Panc1 (cell line): Measurements from ENCODE around the gene BCAM.

Experiments used
- CTCF ChIP-seq: fragments of 450-650 bp; IDR thresholded peaks from 2 replicates; pipeline ENCODE4 v1.5.1; 2017; ENCODE audit warnings: mild to moderate bottlenecking
- POLR2AphosphoS5 ChIP-seq: IDR thresholded peaks from 2 replicates; pipeline ENCODE4 v1.6.1; 2012; ENCODE audit warnings: mild to moderate bottlenecking, low read depth, low read length, moderate library complexity
- REST ChIP-seq, 2 experiments: IDR thresholded peaks; 2 replicates each; pipeline ENCODE4 v1.6.1; 2011 to 2012; ENCODE audit warnings: low read depth in 2 of 2, control low read depth in 1 of 2, low read length in 1 of 2, mild to moderate bottlenecking in 1 of 2, moderate library complexity in 1 of 2; ENCODE audit not compliant: insufficient read depth in 1 of 2
- SIN3A ChIP-seq: IDR thresholded peaks from 2 replicates; pipeline ENCODE4 v1.6.1; 2012; ENCODE audit warnings: low read depth, mild to moderate bottlenecking, low read length, moderate library complexity, borderline replicate concordance; ENCODE audit not compliant: insufficient read depth
- TCF7L2 ChIP-seq: IDR thresholded peaks from 2 replicates; pipeline ENCODE4 v1.6.1; 2011; ENCODE audit warnings: mild to moderate bottlenecking, low read depth, low read length, inconsistent platforms

GRCh38 chr19:44816301-44816700, 7.4 kb downstream of the BCAM start:
- TF ChIP-seq CTCF (no peak), SIN3A (no peak), REST (IDR thresholded peaks at IDR 0.05; ENCODE audit: insufficient read depth in 1 of 2, low read depth in 2 of 2, low read length in 1 of 2) (no peak), POLR2AphosphoS5 (no peak), TCF7L2 (no peak)
